ENCODE results near the gene ZMYND10.

DNA sequence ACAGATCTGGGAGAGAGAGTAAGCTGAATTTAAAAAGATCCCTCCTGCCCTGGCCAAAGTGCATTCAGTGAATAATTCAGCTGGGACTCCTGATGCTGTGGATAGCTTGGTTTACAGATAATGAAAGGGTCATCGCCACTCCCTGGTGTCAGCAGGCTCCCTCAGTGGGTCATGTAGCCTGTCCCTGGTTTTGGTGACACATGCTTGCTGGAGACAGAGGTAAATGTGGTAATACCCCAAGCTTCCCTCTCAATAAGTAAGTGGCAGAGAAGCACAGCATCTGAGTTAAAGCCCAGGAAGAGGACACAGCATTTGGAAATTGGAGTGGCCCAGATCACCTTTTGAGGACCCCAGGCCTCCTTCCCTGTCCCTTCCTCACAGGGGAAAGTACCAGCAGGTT, 11.9 kb upstream of the ZMYND10 start:
- TF ChIP-seq CTCF (conservative IDR thresholded peaks at IDR 0.05 in 1 of 2, IDR thresholded peaks at IDR 0.05 in 1 of 2; ENCODE audit: low read depth in 1 of 2, low read length in 2 of 2), result no peak
- TF ChIP-seq EZH2 (IDR thresholded peaks at IDR 0.05; ENCODE audit: low read length, missing control alignments), result no peak
